AG04450 (cell line): ENCODE measurements around the gene SUN5. TPM values are rescaled to one million over a fixed set of nuclear protein-coding genes. Genes with fewer than 3 reads are reported as not detected.
"Not testable (repeated sequence)": the region's sequence is repeated elsewhere in the genome, so short reads cannot be mapped to it uniquely, and the experiment has no call there.

Experiments
- CTCF ChIA-PET: fragments of 300-600, 350-600 bp; formaldehyde crosslinking; extraction: SDS; loops from one replicate; lab custom pipeline; 2022; ENCODE audit warnings: antibody characterized with exemption, inconsistent platforms; lab: Charles Lee
- POLR2A ChIA-PET: fragments of 350-600 bp; formaldehyde crosslinking; extraction: SDS; loops from one replicate; lab custom pipeline; 2021; ENCODE audit warnings: antibody characterized with exemption, inconsistent platforms; lab: Yijun Ruan, JAX
- DNase-seq: peaks from one replicate; pipeline ENCODE4 v3.0.0-alpha.2; 2011; ENCODE audit warnings: low read depth, low spot score
- H3K27ac ChIP-seq: one replicate; pipeline ENCODE4 v1.5.1; 2012; ENCODE audit warnings: low read depth, low read length, control low read depth
- H3K27me3 ChIP-seq: one replicate; pipeline ENCODE4 v1.6.0; 2012; ENCODE audit warnings: low read length; ENCODE audit not compliant: control insufficient read depth, insufficient read depth
- H3K4me3 ChIP-seq: 2 replicates; pipeline ENCODE4 v1.5.1; 2011; ENCODE audit warnings: mild to moderate bottlenecking, low read depth, low read length, control low read depth
- H3K9me3 ChIP-seq: 2 replicates; pipeline ENCODE4 v1.5.1; 2012; ENCODE audit warnings: low read length; ENCODE audit not compliant: control insufficient read depth, insufficient read depth
- polyA plus RNA-seq: library from polyadenylated mRNA; depleted of rRNA; stranded (reverse); fragments of >200 nt; gene quantifications from 2 replicates; pipeline ENCODE4 v1.2.3, GENCODE V29; 2011
- TF ChIP-seq, protein P1 (sequence below): IDR thresholded peaks from 2 replicates; pipeline ENCODE4 v1.5.1; 2011; ENCODE audit warnings: low read depth, low read length, control low read depth, inconsistent platforms

SUN5 gene
- polyA plus RNA-seq, 1 experiment = not detected

DNA sequence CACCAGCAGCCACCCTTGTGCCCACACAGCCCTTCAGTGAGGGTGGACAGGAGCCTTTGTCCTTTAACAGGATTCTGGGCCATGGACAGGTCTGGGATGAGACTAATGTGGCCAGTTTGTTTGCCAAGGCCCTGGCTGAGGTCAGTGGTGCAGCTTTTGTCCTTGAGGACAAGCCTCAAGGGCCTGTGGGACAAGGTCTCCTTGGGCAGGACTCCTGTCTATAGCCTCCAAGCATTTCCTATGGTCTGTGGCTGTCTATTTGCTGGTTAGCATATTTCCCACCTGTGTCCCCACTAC lies 44.1 kb downstream of the SUN5 start:
- no peak for DNase-seq
- TF ChIP-seq, protein P1, sequence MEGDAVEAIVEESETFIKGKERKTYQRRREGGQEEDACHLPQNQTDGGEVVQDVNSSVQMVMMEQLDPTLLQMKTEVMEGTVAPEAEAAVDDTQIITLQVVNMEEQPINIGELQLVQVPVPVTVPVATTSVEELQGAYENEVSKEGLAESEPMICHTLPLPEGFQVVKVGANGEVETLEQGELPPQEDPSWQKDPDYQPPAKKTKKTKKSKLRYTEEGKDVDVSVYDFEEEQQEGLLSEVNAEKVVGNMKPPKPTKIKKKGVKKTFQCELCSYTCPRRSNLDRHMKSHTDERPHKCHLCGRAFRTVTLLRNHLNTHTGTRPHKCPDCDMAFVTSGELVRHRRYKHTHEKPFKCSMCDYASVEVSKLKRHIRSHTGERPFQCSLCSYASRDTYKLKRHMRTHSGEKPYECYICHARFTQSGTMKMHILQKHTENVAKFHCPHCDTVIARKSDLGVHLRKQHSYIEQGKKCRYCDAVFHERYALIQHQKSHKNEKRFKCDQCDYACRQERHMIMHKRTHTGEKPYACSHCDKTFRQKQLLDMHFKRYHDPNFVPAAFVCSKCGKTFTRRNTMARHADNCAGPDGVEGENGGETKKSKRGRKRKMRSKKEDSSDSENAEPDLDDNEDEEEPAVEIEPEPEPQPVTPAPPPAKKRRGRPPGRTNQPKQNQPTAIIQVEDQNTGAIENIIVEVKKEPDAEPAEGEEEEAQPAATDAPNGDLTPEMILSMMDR = no peak
- Histone ChIP-seq H3K27ac (no peak overlapping the region), H3K4me3 (no peak overlapping the region), H3K27me3 (peaks cover 12% of the 10 kb centered on the region), H3K9me3 (no peaks in the 10 kb centered on the region)
- ChIA-PET POLR2A (no interaction called here), CTCF (no interaction called here)

DNA sequence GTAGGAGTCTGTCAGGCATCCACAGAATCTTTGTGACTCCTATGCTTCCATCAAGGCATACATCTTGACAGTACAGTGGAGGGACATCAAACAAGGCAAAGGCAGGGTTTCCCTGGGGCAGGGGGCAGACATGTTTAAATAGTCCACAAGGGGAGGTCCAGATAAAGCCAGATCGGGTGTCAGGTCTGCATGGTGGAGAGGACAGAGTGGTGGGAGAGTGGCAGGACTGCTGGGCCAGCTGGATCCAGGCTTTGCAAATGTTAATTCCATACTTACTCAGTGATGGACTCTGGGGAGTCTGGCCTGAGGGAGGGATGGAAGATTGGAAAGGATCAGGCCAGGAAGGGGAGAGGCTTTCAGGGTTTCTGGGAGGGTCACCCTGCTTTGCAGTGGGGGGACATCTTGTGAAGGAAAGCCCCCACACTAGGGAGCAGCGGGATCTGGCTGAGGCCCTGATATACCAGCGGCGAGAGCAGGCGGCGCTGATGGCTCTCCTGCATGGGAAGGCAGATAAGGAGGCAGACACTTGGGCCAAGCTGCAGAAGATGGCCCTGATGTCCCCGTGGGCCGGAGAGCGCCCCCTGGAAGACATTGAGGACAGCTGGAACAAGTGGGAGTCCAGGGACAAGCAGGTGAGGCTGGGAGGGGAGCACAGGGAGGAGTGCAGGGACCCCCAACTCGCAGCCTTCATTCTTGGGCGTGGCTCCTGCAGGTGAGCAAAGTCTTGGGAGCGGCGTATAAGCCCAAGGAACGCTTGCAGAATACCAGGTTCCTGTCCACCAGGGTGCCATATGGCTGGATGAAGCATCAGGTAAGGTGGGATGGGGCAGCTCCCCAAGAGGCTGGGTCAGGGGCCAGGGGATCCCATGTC lies 44.6 kb downstream of the SUN5 start:
- H3K9me3 ChIP-seq = no peaks in the 10 kb centered on the region
- TF ChIP-seq, protein P1 = no peak
- H3K27ac ChIP-seq = no peak overlapping the region
- H3K27me3 ChIP-seq = peaks cover 11% of the 10 kb centered on the region
- CTCF ChIA-PET = no interaction called here
- POLR2A ChIA-PET = no interaction called here
- no peak overlapping the region for H3K4me3 ChIP-seq
- DNase-seq = no peak

DNA sequence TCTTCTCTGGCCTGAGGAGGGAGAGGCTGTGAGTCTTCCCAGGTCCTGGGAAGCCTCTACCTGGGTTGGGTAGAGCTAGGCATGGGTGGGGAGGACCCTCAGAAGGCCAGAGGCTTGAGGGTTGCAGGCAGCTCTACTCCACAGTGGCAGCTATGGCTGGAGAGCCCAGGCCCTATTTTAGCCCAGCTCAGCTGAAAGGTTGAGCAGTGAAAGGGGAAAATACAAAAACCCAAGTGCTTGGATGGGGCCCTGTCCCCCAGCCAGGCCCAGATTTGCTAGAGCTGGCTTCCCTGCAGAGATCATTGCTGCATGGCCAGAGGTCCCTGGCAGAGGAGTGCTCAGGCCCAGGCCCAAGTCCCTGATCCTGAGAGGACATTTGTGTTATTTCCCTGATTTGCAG lies 45.7 kb downstream of the SUN5 start:
- no peak for DNase-seq
- no peak overlapping the region for H3K27ac ChIP-seq
- no peaks in the 10 kb centered on the region for H3K9me3 ChIP-seq
- CTCF ChIA-PET = no interaction called here
- POLR2A ChIA-PET = no interaction called here
- TF ChIP-seq, protein P1 = no peak
- no peak overlapping the region for H3K4me3 ChIP-seq
- peaks cover 6% of the 10 kb centered on the region for H3K27me3 ChIP-seq

DNA sequence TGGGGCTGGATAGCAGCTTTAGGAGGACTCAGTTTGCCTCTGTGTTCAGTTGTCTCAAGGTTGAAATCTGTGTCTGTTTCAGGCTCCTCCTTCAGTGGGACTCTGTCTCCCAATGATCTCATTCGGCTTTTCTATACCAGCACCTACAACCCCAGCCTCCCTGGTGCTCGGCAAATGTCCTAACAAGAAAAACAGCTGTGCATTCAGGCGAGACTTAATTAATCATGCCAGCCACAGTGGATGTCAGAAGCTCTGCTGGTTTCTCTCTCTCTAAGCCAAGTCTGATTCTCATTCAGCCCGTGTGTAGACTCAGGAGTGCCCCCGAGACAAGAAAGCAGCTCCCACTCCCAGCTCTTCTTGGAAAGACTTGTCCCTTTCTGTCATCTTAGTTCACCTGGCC lies 46.8 kb downstream of the SUN5 start:
- peaks cover 9% of the 10 kb centered on the region for H3K27me3 ChIP-seq
- POLR2A ChIA-PET = no interaction called here
- DNase-seq = no peak
- no peak overlapping the region for H3K27ac ChIP-seq
- no peak overlapping the region for H3K4me3 ChIP-seq
- TF ChIP-seq, protein P1 = no peak
- CTCF ChIA-PET = no interaction called here
- no peaks in the 10 kb centered on the region for H3K9me3 ChIP-seq

DNA sequence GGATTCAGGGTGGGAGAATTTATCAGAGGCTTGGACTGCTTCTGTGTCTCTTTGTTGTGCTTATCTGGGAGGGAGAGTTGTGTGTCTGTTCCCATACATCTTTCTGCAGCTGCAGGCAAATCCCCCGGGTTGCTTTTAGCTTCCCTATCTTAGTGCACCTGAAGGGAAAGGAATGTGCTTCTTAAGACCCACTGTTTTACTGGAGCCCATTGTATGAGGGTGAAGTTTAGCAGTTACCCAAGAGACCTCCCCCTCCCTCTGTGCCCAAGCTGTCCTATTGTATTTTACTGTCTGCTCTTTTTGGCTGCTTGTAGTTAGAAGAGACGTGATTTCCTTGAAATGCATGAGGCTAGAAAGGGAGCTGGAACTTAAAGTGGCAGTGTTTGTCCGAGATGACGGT lies 53.7 kb downstream of the SUN5 start:
- H3K4me3 ChIP-seq, CTCF ChIA-PET, H3K9me3 ChIP-seq, H3K27ac ChIP-seq, DNase-seq, POLR2A ChIA-PET: not testable (repeated sequence)
- peaks cover 17% of the 10 kb centered on the region for H3K27me3 ChIP-seq
